ENCODE data around the gene ZMYM5.
"Not testable (repeated sequence)": the region's sequence is repeated elsewhere in the genome, so short reads cannot be mapped to it uniquely, and the experiment has no call there.

ZMYM5 gene

DNA sequence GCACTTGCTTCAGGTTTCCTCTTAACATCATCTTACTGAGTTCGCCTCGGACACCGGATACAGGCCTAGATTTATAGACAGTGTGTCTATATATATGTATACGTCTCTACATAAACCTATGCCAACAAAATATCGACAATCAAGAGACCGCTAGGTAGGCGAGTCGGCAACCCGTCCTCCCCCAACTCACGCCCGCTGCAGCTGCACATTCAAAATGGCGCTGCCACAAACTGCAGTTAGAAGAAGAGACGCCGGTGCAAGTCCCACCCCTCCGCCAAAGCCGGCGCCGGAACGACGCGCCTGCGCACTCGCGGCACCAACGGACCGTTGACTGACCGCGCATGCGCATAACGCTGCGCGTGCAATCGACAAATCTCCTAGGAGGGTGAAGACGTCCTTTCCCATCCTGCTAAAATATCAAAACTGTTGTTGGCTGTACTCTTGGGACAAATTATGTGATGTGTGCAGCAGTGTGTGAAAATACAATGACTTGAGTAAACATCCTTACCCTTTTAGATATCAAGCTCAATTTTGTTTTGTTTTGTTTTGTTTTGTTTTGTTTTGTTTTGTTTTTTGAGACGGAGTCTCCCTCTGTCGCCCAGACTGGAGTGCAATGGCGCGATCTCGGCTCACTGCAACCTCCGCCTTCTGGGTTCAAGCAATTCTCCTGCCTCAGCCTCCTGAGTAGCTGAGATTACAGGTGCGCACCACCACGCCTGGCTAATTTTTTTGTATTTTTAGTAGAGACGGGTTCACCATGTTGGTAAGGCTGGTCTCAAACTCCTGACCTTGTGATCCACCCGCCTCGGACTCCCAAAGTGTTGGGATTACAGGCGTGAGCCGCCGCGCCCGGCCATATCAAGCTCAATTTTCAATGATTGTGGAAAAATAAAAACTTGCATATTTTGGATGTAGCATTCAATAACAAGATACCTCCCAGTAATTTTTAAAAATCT, 80.4 kb downstream of the ZMYM5 start, which contains the start of gene PSPC1:
PSPC1 (minus strand) TSS at position 219 of the 956 bp plus-strand sequence; CDS start at position 31, 188 bp downstream.
- H4K91ac ChIP-seq (ENCODE audit: low read depth, low read length, poor library complexity); H3K79me1 ChIP-seq (ENCODE audit: low read depth, low read length); H2BK120ac ChIP-seq (ENCODE audit: low read depth, low read length); H3K4me1 ChIP-seq (ENCODE audit: control insufficient read depth in 2 of 2, insufficient read depth in 1 of 2, low read depth in 1 of 2, low read length in 2 of 2); H3K27me3 ChIP-seq (ENCODE audit: control insufficient read depth in 3 of 3, insufficient read depth in 3 of 3, low read depth in 1 of 3, low read length in 3 of 3); H2BK12ac ChIP-seq (ENCODE audit: low read length); H3K36me3 ChIP-seq (replicated peaks in 1 of 2; ENCODE audit: control insufficient read depth in 2 of 2, insufficient read depth in 2 of 2, low read length in 2 of 2): not testable (repeated sequence)
- Histone ChIP-seq H3K4me3 (ENCODE audit: low read length in 2 of 2) (peak within 1 kb of the TSS; percentile 94 to 100), H2BK5ac (ENCODE audit: low read length) (peak within 1 kb of the TSS; percentile 98), H3K4ac (ENCODE audit: low read length) (peak within 1 kb of the TSS; percentile 69), H4K8ac (ENCODE audit: low read depth, low read length) (peak within 1 kb of the TSS; percentile 52), H2AFZ (ENCODE audit: low read length) (peak within 1 kb of the TSS; percentile 88), H3K23ac (ENCODE audit: low read depth, low read length, poor library complexity) (peak within 1 kb of the TSS; percentile 95), H3K14ac (ENCODE audit: low read length) (peak within 1 kb of the TSS; percentile 86), H2AK5ac (ENCODE audit: low read depth, low read length) (peak within 1 kb of the TSS; percentile 72), H3K4me2 (ENCODE audit: insufficient read depth, low read length, poor library complexity, severe bottlenecking) (peak within 1 kb of the TSS; percentile 28), H3K9ac (ENCODE audit: low read depth, low read length, poor library complexity) (peak within 1 kb of the TSS; percentile 99), H3K18ac (ENCODE audit: low read length) (peak within 1 kb of the TSS; percentile 99), H2BK15ac (ENCODE audit: low read length) (peak within 1 kb of the TSS; percentile 99), H3K27ac (replicated peaks; ENCODE audit: low read length) (peak within 1 kb of the TSS; percentile 60), H3K9me3 (replicated peaks in 1 of 2; ENCODE audit: control insufficient read depth in 2 of 2, insufficient read depth in 1 of 2, low read depth in 1 of 2, low read length in 2 of 2) (peaks cover 0 to 16% of the 10 kb centered on the region in 2 donors)
- DNase-seq (ENCODE audit: low spot score): peak; percentile 90
- WGBS, 2 donors (ENCODE audit: extremely low coverage in 2 of 2, insufficient read length in 2 of 2, insufficient replicate concordance in 1 of 2): no CpG with 5 or more reads among the region's 50 CpGs

DNA sequence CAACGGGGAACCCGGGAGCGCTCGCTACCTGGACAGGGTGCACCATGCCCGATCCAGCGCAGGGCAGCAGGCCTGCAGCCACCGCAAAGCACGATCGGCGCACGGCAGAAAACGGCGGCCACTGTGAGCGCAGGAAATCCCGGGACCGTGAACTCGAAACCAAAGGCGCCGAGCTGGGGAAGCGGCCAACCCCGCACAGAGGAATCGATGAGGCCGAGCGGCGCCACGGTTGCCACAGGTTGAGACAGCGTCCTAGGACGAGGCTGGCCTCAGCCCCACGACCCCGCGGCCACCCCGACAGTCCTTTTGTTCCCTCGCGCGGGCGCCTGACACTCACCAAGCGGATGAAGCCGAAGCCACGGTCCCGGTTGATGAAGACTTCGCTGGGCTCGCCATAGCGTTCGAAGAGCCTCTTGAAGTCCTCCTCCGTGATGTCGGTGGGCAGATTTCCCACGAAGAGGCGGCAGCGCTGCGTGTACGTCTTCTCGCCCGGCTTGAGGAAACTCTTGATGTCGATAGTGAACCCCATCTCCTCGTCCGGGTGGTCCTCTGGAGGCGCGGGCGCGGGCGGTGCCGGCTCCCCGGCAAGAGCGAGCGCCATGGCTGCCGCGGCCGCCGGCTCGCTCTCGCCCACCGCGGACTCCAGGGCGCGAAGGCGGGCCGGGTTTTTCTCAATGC, 81.3 kb downstream of the ZMYM5 start:
- H3K79me1 ChIP-seq (ENCODE audit: low read depth, low read length): no peaks in the 10 kb centered on the region
- peaks cover 2 to 15% of the 10 kb centered on the region in 2 donors for H3K36me3 ChIP-seq (replicated peaks in 1 of 2; ENCODE audit: control insufficient read depth in 2 of 2, insufficient read depth in 2 of 2, low read length in 2 of 2)
- peak; percentile 26 for DNase-seq (ENCODE audit: low spot score)
- peaks cover 0 to 24% of the 10 kb centered on the region in 2 donors for H3K9me3 ChIP-seq (replicated peaks in 1 of 2; ENCODE audit: control insufficient read depth in 2 of 2, insufficient read depth in 1 of 2, low read depth in 1 of 2, low read length in 2 of 2)
- peak overlapping the region; percentile 52 for H4K8ac ChIP-seq (ENCODE audit: low read depth, low read length)
- WGBS, 2 donors (ENCODE audit: extremely low coverage in 2 of 2, insufficient read length in 2 of 2, insufficient replicate concordance in 1 of 2): no CpG with 5 or more reads among the region's 77 CpGs
- peak overlapping the region; percentile 28 for H3K4me2 ChIP-seq (ENCODE audit: insufficient read depth, low read length, poor library complexity, severe bottlenecking)
- H3K23ac ChIP-seq (ENCODE audit: low read depth, low read length, poor library complexity): peak overlapping the region; percentile 65
- peak overlapping the region; percentile 99 for H2BK15ac ChIP-seq (ENCODE audit: low read length)
- peak overlapping the region; percentile 69 for H3K4ac ChIP-seq (ENCODE audit: low read length)
- H2BK5ac ChIP-seq (ENCODE audit: low read length): peak overlapping the region; percentile 98
- H3K9ac ChIP-seq (ENCODE audit: low read depth, low read length, poor library complexity): peak overlapping the region; percentile 99
- H2BK120ac ChIP-seq (ENCODE audit: low read depth, low read length): no peak overlapping the region
- H3K14ac ChIP-seq (ENCODE audit: low read length): peak overlapping the region; percentile 86
- peak overlapping the region; percentile 60 for H3K27ac ChIP-seq (replicated peaks; ENCODE audit: low read length)
- peak overlapping the region; percentile 99 for H3K18ac ChIP-seq (ENCODE audit: low read length)
- H2AK5ac ChIP-seq (ENCODE audit: low read depth, low read length): peak overlapping the region; percentile 72
- H4K91ac ChIP-seq (ENCODE audit: low read depth, low read length, poor library complexity): no peak overlapping the region
- no peaks in the 10 kb centered on the region for H3K27me3 ChIP-seq (ENCODE audit: control insufficient read depth in 3 of 3, insufficient read depth in 3 of 3, low read depth in 1 of 3, low read length in 3 of 3)
- H3K4me3 ChIP-seq (ENCODE audit: low read length in 2 of 2): peak overlapping the region; percentile 94 to 100
- H2AFZ ChIP-seq (ENCODE audit: low read length): peak overlapping the region; percentile 88
- H3K4me1 ChIP-seq (ENCODE audit: control insufficient read depth in 2 of 2, insufficient read depth in 1 of 2, low read depth in 1 of 2, low read length in 2 of 2): no peaks in the 10 kb centered on the region
- H2BK12ac ChIP-seq (ENCODE audit: low read length): no peak overlapping the region

DNA sequence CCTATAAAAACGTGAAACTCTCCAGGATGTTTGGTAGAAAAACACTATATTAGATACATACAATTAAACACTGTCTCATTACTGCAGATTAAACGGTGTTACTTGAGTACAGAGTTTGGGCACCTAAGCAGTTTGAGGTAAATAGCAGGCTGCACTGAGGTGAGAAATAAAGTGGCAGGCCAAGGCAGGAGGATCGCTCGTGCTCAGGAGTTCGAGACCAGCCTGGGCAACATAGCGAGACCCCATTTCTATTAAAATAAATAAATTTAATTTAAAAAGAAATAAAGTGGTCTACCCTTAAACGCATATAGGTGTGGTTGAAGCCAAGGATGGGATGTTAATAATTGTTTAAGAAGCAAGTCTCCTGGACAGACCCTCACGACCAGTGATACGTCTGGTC, 81.9 kb downstream of the ZMYM5 start:
- Histone ChIP-seq H3K27me3 (ENCODE audit: control insufficient read depth in 3 of 3, insufficient read depth in 3 of 3, low read depth in 1 of 3, low read length in 3 of 3) (no peaks in the 10 kb centered on the region), H2BK15ac (ENCODE audit: low read length) (no peak overlapping the region), H2AK5ac (ENCODE audit: low read depth, low read length) (no peak overlapping the region), H3K4me1 (ENCODE audit: control insufficient read depth in 2 of 2, insufficient read depth in 1 of 2, low read depth in 1 of 2, low read length in 2 of 2) (no peaks in the 10 kb centered on the region), H3K18ac (ENCODE audit: low read length) (no peak overlapping the region), H3K4ac (ENCODE audit: low read length) (no peak overlapping the region), H3K9ac (ENCODE audit: low read depth, low read length, poor library complexity) (peak overlapping the region; percentile 99), H4K8ac (ENCODE audit: low read depth, low read length) (no peak overlapping the region), H2AFZ (ENCODE audit: low read length) (no peak overlapping the region), H3K9me3 (replicated peaks in 1 of 2; ENCODE audit: control insufficient read depth in 2 of 2, insufficient read depth in 1 of 2, low read depth in 1 of 2, low read length in 2 of 2) (peaks cover 0 to 28% of the 10 kb centered on the region in 2 donors), H3K4me2 (ENCODE audit: insufficient read depth, low read length, poor library complexity, severe bottlenecking) (peak overlapping the region; percentile 28), H3K36me3 (replicated peaks in 1 of 2; ENCODE audit: control insufficient read depth in 2 of 2, insufficient read depth in 2 of 2, low read length in 2 of 2) (peaks cover 2 to 21% of the 10 kb centered on the region in 2 donors), H2BK120ac (ENCODE audit: low read depth, low read length) (no peak overlapping the region), H3K27ac (replicated peaks; ENCODE audit: low read length) (no peak overlapping the region), H2BK12ac (ENCODE audit: low read length) (no peak overlapping the region), H4K91ac (ENCODE audit: low read depth, low read length, poor library complexity) (no peak overlapping the region), H3K14ac (ENCODE audit: low read length) (no peak overlapping the region), H3K79me1 (ENCODE audit: low read depth, low read length) (no peaks in the 10 kb centered on the region), H3K4me3 (ENCODE audit: low read length in 2 of 2) (peak overlapping the region; percentile 94 to 100), H3K23ac (ENCODE audit: low read depth, low read length, poor library complexity) (no peak overlapping the region), H2BK5ac (ENCODE audit: low read length) (peak overlapping the region; percentile 98)
- WGBS, 2 donors (ENCODE audit: extremely low coverage in 2 of 2, insufficient read length in 2 of 2, insufficient replicate concordance in 1 of 2): no CpG with 5 or more reads among the region's 9 CpGs
- no peak for DNase-seq (ENCODE audit: low spot score)
